GM18868 (cell line): Measurements from ENCODE around the gene POLR3F.
"Not testable (repeated sequence)": the region's sequence is repeated elsewhere in the genome, so short reads cannot be mapped to it uniquely, and the experiment has no call there.

Source experiments
- ATAC-seq: cut with Tn5 transposase; IDR thresholded peaks from one replicate; pipeline ENCODE4 v1.9.1; 2021; ENCODE audit warnings: mild to moderate bottlenecking, moderate library complexity; ENCODE audit not compliant: unreplicated experiment

The POLR3F gene, protein sequence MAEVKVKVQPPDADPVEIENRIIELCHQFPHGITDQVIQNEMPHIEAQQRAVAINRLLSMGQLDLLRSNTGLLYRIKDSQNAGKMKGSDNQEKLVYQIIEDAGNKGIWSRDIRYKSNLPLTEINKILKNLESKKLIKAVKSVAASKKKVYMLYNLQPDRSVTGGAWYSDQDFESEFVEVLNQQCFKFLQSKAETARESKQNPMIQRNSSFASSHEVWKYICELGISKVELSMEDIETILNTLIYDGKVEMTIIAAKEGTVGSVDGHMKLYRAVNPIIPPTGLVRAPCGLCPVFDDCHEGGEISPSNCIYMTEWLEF

GRCh38 chr20:18466894-18467730 is at the start of gene POLR3F, which contains the start of gene DZANK1:
TSS of gene POLR3F (plus strand) at chr20:18467390. CDS start at chr20:18467507, 117 bp downstream.
TSS of gene DZANK1 (minus strand) at chr20:18467030. CDS start at chr20:18465358, 1,672 bp downstream.
- ATAC-seq = peak; percentile 100

DNA sequence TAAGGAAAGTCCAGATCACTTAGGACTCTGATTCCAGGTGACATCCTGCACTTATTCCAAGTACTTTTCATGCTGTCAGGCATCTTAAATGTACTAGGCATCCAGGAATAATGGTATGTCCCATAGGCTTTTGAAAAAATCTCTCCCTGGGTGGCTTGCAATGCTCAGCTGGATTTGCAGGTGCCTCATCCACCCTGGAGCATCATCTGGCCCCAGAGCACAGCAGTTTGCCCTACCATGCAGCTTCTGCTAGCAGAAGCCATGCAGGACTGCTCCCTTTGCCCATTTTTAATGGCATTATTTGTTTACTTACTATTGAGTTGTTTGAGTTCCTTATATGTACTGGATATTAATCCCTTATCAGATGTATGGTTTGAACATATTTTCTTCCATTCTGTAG is 45.6 kb upstream of the POLR3F start:
- no peak for ATAC-seq

DNA sequence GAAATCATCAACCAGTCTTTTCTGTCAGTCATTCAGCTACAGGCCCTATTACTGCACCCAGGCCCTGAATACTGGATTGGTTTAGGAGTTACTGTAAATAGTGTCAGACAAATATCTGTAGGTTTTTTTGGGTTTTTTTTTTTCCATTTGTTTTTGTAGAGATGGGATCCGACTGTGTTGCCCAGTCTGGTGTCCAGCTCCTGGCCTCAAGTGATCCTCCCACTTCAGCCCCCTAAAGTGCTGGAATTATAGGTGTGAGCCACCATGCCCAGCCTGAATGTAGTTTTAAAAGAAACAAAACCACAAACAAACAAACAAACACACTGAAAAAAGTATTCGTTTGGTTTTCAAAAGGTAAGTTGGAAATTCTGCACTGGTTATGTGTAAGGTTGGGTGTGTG is 40.0 kb upstream of the POLR3F start:
- ATAC-seq = no peak

DNA sequence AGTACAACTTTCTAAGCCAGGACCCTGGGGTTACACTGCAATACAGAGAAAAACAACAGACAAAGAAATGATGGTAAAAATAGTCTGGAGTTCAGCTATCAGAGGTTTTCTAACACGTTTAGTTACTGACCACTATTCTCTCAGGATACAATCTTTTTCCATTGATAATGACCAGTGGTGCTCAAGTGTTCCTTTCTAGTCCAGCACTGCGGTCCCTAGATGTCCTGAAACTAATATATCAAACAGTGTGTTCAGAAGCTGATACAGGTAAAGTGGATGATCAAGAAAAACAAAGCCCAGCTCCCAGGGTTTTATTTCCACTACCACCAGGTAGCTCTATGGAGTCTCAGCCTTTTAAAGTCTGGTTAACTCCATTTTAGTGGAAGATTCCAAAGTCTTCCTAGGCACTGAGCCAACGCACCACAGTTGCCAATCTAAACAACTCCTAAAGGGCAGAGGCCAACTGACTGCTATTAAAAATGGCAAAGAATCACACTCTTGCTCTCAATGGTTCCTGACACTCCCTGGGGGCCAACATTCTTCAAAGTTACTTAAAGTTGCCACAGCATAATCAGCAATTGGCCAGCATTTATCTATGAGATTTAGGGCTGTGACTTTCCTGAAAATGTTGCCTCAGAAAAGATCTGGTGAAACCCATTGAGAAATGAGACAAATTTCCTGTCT is 38.6 kb upstream of the POLR3F start:
- no peak for ATAC-seq

- no peak for ATAC-seq
Observed at GRCh38 chr20:18430172-18430826, 36.9 kb upstream of the POLR3F start.

DNA sequence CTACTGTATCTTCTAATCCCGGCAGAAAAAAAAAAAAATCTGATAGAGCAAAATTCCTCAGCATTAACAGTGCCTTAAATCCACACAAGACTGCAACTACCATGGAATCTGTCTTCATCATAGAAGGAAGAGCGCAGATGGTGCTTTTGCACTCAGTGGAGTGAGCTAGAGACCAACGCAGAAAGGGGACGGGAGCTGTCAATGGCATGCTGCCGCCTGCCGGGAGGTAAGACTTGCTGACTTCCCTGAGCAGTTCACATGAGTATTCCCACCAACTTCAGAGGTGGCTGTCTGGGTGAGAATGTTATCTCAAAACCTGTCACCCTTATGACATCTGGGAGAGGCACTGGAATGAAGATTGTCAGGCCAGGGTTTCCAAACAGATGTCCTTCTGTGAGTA is 36.0 kb upstream of the POLR3F start:
- ATAC-seq = no peak

DNA sequence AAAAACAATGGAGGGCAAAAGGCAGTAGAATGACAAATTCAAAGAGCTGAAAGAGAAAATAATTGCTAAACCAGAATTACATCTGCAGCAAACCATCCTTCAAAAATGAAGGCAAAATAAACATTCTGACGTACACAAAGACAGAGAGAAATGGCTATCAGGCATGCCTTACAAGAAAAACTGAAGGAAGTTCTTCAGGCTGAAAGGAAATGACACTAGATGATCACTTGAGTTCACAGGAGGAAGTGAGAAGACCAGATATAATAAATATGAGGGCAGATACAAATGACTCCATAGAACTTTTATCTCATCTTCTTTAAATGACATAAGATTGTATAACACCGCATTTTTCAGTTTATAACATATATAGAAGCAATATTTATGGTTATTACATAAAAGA is 30.3 kb upstream of the POLR3F start:
- no peak for ATAC-seq

- no peak for ATAC-seq
Observed at GRCh38 chr20:18440403-18440802, 26.8 kb upstream of the POLR3F start.

- ATAC-seq = no peak
Observed at GRCh38 chr20:18443886-18444285, 23.3 kb upstream of the POLR3F start.

DNA sequence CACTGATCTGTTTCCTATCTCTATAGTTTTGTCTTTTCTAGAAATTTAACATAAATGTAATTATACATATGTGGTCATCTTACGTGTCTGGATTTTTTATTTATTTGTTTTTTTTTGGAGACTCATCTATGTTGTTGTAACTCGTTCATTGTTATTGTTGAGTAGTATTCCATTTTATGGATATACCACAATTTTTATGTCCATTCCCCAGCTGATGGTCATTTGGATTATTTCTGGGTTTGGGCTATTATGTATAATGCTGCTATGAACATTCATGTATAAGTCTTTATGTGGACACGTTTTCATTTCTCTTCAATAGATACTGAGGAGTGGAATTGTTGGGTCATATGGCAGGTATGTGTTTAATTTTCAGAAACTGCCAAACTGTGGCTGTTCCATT is 10.6 kb upstream of the POLR3F start:
- ATAC-seq = no peak

DNA sequence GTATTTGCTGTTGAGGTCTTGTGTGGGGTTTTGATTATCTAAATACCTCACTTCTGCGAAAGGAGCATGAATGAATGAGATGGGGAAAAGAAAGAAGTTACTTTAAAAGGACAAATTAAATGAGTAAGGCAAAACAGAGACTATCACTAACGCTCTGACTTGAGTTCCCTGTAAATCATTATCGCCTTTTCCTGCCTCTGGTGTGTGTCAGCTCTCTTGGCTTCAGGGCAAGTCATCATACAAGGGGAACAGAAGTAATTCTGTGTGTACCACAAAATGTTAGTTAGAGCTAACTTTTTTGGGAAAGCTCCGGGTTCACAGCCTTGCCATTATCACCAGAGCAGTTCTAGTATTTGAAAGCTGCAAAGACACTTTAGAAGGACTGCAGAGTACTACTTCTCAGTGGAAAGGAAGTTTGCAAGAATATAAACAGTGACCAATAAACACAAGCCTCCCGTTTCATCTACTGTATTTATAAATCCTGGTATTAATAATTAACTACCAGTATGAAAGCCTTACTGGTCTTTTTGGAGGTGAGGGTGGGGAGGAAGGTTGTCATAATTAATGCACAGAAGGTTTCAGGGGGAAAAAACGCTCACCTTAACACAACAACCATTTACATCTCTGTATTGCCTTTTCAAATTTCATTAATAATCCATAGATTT is 1.5 kb upstream of the POLR3F start:
- ATAC-seq = no peak

DNA sequence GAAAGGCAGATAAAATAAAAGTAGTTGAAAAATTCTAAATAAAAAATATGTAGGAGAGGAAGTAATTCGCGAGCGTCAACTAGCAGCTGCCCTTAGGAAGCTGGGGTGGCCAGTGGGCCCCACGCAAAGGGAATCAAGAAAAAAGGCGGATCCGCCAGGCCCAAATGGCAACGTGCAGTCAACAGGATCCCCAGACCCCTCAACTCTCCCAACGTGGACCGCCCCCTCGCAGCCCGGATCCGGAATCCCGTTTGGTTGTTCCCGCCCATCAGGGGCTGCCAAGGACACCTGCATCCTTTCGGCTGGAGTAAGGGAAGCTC is 656 bp upstream of the POLR3F start:
- no peak for ATAC-seq

DNA sequence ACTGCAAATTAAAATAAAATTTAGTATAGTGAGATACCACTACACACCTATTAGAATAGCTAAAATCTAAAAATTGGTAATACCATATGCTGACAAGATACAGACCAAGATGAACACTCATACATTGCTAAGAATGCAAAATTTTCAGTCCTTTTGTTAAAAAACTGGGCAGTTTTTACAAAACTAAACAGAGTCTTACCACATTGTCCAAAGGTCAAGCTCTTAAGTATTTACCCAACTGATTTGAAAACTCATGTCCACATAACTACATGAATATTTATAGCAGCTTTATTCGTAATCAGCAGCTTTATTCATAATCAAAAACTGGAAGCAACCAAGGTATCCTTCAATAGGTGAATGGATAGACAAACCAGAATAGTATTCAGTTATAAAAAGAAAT is 10.0 kb downstream of the POLR3F start:
- ATAC-seq = no peak

GRCh38 chr20:18477821-18478220 is 10.6 kb downstream of the POLR3F start:
- no peak for ATAC-seq

GRCh38 chr20:18481596-18481995 is 14.4 kb downstream of the POLR3F start:
- ATAC-seq = no peak

DNA sequence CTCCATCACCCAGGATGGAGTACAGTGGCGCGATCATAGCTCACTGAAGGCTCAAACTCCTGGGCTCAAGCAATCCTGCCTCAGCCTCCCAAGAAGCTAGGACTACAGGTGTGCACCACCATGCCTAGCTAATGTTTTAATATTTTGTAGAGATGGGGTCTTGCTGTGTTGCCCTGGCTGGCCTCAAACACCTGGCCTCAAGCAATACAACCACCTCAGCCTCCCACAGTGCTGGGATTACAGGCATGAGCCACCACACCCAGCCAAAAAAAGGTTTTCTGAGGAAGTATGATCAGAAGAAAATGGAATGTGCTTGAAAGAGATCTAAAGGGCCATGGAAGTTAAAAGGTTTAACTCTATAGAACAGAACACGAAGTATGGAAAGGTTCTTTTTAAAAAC is 21.1 kb downstream of the POLR3F start:
- no peak for ATAC-seq

DNA sequence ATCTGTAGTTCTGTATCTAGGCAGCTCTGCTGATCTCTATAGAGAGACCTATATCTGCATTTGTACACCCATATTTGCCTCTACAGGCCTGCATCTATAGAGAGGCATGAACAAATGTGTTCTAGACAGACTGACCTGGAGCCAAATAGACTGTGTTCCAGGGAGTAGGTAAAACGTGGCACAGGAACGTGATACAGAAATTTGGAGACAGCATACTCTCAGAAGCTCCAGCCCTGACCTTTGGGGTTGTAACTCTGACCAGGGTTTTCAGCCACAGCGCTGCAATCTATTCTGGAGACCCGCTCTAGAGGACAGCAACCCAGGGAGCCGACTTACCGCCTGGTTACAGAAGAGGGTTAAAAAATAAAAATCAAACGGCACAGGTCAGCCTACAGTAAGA is 28.9 kb downstream of the POLR3F start:
- ATAC-seq = no peak

- peak; percentile 99 for ATAC-seq
Observed at GRCh38 chr20:18496740-18497592, 29.8 kb downstream of the POLR3F start, which contains the start of gene RBBP9. TSS of gene RBBP9 (minus strand) at chr20:18497225. CDS start at chr20:18497167, 58 bp downstream.

- ATAC-seq = no peak
Observed at GRCh38 chr20:18497603-18498002, 30.4 kb downstream of the POLR3F start.

DNA sequence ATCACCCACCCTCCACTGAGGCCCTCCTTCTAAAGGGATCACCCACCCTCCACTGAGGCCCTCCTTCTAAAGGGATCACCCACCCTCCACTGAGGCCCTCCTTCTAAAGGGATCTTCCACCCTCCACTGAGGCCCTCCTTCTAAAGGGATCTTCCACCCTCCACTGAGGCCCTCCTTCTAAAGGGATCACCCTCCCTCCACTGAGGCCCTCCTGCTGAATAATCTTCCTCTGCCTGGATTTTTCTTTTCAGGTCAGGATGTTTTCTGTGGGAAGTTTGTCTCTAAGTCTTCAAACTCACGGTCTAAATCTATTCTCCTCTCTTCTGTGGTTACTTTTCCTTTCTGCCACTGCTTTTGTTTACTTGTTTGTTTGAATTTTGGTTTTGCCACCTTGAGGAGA is 34.5 kb downstream of the POLR3F start:
- not testable (repeated sequence) for ATAC-seq
